B cell (primary cell): ENCODE results near the gene SYNJ1.

Source experiments
- EZH2 ChIP-seq: IDR thresholded peaks from 2 replicates; pipeline ENCODE4 v1.6.1; 2012; ENCODE audit warnings: borderline replicate concordance, low read depth, mild to moderate bottlenecking, moderate library complexity, low read length; ENCODE audit not compliant: insufficient read depth, poor library complexity, severe bottlenecking
- TF ChIP-seq, protein P1 (sequence below): fragments of 200-600 bp; IDR thresholded peaks from one replicate; pipeline ENCODE4 v1.8.0; 2022; ENCODE audit warnings: antibody characterized with exemption, mild to moderate bottlenecking

- TF ChIP-seq, protein P1, sequence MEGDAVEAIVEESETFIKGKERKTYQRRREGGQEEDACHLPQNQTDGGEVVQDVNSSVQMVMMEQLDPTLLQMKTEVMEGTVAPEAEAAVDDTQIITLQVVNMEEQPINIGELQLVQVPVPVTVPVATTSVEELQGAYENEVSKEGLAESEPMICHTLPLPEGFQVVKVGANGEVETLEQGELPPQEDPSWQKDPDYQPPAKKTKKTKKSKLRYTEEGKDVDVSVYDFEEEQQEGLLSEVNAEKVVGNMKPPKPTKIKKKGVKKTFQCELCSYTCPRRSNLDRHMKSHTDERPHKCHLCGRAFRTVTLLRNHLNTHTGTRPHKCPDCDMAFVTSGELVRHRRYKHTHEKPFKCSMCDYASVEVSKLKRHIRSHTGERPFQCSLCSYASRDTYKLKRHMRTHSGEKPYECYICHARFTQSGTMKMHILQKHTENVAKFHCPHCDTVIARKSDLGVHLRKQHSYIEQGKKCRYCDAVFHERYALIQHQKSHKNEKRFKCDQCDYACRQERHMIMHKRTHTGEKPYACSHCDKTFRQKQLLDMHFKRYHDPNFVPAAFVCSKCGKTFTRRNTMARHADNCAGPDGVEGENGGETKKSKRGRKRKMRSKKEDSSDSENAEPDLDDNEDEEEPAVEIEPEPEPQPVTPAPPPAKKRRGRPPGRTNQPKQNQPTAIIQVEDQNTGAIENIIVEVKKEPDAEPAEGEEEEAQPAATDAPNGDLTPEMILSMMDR: no peak
- TF ChIP-seq EZH2: no peak
Observed at GRCh38 chr21:32702702-32703101, 25.1 kb downstream of the SYNJ1 start.
